GM18502 (cell line): Measurements from ENCODE around the gene LYPD3.
"Not testable (repeated sequence)": the region's sequence is repeated elsewhere in the genome, so short reads cannot be mapped to it uniquely, and the experiment has no call there.

Source experiments
- ATAC-seq: cut with Tn5 transposase; IDR thresholded peaks from one replicate; pipeline ENCODE4 v1.9.1; 2021; ENCODE audit warnings: mild to moderate bottlenecking; ENCODE audit not compliant: unreplicated experiment, poor library complexity

Gene LYPD3

DNA sequence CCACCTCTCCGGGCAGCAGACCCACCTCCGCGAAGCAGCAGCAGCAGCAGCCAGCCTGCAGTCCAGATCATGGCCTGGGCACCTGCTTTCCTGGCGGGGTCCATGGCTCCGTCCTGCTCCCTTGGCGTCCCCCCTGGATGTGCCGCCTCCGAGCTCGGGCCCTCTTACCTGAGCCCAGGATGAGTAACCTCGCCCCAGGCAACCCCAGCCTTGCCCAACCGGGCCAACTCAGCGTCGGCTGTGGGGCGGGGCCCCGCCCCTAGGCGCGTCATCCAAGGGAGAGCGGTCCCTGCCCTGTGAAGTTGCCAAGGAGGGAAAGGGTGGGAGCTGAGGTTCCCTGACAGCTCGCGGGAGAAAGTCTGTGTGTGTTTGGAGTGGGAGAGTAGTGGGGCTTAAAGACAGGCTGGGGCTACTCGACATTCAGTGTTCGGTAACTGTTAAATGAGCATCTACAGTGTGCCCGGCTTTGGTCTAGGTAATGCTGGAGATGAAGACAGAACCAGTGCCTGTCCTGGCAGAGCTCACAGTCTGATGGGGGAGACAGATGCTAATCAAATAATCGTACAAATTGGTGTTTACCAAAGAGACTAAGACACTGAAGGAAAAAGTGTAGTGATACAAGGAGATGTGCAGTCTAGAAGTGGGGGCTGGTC lies at the start of gene LYPD3:
LYPD3 (minus strand) TSS at position 141 of the 653 bp plus-strand sequence; CDS start at position 104, 37 bp downstream.
- no peak for ATAC-seq

DNA sequence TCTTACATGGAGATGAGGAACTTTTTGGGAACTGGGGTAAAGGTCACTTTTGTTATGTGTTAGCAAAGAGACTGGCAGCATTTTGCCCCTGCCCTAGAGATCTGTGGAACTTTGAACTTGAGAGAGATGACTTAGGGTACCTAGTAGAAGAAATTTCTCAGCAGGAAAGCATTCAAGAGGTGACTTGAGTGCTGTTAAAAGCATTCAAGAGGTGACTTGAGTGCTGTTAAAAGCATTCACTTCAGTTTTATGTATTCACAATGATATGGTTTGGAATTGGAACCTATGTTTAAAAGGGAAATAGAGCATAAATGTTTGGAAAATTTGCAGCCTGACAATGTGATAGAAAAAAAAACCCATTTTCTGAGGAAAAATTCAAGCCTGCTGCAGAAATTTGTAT lies 47.0 kb upstream of the LYPD3 start:
- not testable (repeated sequence) for ATAC-seq

DNA sequence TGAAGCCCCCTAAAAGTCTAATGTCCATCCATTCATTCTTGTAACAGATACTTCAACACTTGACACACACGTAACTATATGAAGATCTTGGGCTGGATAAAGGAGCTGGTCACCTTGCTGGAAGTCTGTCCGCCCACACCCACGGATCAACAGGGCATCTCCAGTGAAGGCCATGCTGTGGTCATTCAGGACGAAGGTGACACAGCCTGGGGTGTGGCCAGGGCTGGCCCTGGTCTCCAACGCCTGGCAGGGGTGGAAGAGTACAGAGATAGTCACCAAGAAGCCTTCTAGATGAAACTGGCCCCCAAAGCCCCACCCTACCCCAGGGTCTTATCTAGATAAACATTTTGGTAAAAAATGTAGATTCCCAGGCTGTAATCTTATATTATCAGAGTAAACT lies 45.9 kb upstream of the LYPD3 start:
- no peak for ATAC-seq

DNA sequence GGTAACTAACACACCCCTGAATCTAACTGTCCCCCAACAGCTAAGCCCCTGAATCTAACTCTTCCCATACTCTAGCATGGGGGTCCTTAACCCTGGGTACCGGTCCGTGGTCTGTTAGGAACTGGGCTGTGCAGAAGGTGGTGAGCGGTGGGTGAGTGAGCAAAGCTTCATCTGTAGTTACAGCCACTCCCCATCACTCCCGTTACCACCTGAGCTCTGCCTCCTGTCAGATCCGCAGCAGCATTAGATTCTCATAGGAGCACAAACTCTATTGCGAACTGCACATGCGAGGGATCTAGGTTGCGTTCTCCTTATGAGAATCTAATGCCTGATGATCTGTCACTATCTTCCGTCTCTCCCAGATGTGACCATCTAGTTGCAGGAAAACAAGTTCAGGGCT lies 45.3 kb upstream of the LYPD3 start:
- ATAC-seq: no peak

DNA sequence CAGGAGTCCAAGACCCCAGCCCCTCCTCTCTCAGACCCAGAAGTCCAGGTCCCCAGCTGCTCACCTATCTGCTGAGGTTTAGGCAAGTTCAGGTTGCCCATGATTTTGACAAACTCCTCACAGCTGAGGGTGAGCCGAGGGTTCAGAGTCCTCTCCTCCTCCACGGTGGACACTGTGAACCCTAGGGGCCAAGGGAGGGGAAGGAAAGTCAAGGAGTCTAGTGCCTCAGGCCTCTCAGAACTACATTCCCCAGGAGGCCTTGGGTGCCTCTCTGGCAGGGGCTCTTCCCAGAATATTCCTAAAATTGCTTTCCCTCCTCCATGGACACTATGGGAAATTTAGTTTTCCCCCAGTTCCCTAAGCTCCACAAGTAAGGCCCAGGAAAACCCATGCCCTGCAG lies 42.5 kb upstream of the LYPD3 start:
- no peak for ATAC-seq

DNA sequence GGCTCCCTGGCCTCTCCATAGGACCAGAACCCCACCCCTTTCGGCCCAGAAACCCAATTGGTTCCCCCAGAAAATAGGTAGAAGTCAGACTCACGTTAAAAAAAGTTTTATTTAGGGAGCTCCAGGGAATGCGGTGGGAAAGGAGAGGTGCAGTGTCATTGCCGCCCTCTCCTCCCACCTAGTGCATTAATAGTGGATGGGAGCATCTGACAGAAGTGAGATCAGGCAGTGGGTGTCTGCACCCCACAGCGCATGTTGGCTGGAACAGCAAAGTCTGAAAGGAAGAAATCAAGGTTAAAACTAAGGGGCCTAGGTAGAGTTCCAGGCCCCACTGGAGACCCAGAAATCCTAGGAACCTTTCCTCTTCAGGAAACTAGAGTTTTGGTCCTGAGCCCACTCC lies 41.2 kb upstream of the LYPD3 start:
- no peak for ATAC-seq

DNA sequence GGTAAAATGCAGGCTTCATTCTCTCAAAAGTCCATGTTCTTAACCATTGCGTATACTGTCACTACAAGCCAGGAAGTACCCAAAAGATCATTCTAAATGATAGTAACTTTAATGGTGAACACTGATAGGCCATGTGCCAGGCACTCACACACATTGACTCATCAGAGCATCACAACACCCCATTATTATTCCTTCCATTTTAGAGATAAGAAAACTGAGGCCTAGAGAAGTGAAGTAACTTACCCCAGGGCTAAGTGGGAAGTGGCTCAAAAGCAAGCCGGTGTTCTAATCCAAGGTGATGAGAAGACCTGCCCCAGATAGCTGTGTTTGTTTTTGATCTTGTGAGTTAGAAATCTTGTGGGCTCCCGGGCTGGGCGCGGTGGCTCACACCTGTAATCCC lies 40.5 kb upstream of the LYPD3 start:
- ATAC-seq: no peak

DNA sequence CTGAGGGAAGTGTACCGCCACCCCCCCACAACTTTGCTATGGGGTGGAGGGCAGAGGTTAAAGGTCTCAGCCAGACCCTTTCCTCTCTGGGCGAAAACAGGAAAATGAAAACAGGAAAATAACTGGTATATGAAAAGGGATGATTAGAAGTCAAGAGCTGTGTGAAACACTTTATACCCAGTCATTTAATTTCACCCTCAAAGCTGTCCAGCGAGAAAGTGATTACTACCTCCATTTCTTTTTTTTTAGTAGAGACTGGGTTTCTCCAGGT lies 39.7 kb upstream of the LYPD3 start:
- ATAC-seq: no peak

DNA sequence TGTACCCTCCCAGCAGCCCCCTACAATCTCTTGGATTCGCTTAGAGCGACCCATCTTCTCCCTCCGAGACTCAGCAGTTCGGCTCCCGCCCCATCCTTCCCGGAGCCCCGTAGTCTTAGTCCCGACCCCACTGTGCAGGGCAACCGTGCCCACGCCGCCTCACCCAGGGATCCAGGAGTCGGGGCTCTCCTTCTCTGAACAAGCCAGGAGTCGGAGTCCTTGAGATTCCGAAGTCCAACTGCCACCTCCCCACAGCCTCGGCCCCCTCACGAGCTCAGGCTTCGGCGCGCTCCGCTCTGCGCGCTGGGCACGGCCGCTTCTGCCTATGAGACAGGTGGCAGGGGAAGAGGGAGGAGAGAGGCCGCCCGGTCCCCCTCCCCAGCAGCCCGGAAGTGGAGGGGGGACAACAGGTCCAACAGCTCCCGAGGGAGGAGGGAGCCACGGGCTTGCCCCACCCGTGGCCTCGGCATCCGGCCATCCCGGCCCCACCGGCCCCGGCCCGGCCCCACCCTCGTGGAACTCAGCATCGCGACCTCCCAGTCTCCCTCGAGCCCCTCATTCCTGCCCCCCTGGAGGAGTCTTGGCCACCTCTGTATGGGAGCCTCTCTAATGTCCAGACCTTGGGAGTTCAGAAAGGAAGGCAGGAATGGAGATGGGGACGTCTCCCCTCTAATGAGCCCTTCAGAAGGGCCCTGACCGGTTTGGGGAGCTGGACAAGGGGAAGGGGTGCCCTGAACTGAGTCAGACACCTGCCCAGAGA lies 39.2 kb upstream of the LYPD3 start, which contains the start of gene PHLDB3:
PHLDB3 (minus strand) TSS at position 321 of the 760 bp plus-strand sequence. CDS start 628 bp downstream, outside the sequence.
- ATAC-seq: peak; percentile 17

DNA sequence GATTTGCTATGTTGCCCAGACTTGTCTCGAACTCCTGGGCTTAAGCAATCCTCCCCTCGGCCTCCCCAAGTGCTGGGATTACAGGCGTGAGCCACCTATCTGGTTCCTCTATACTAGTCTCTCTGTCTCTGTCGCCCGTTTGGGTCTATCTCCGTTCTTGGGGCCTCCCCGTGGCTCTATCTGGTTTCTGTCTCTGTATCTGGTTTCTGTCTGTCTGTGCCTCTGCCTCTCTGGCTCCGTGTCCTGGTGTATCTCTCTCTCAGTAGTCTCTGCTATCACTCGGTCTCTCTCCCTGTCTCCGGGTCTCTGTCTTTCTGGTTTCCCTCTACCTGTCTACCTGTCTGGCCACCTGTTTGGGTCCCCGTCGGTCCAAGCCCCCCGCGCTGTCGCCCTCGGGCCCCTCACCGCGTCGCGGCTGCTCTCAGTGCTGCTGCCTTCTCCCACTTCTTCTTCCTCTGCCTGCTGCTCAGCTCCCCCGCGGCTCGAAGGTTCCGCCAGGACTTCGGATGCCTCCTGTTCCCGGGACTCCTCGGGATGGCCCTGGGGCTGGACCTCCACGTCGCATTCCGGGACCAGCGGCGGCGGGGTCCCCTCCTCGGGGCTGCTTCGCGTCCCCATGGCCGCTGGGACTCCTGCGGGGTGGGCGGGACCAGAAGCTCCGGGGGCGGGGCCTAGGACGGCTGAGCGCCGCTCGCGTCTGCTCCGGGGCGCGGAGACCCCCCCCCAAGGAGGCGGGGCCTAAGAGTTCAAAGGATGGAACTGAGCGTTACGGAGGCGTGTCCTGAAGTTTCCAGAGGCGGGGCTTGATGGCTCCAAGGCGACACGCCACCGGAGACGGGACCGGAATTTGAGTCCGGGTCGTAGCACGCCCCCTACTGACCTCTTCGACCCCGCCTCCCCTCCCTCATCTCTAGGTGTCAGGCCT lies 38.4 kb upstream of the LYPD3 start:
- peak; percentile 91 for ATAC-seq

DNA sequence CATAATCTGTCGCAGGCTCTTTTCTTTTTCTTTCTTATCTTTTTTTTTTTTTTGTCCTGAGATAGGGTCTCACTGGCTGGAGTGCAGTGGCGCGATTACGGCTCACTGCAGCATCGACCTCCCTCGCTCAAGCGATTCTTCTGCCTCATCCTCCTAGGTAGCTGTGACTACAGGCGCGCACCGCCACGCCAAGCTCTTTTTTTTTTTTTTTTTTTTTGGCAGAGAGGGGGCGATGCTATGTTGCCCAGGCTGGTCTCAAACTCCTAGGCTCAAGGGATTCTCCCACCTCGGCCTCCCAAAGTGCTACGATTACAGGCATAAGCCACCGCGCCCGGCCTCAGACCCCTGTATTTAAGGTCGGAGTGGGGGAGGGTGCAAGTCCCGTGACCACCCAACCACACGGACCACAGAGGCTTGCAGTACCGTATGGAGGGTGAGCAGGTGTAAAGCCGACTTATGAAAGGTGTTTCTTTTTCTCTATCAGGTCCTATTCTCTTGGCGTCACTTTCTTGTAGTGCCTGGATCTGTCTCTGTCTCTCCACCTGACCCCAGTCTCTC lies 37.1 kb upstream of the LYPD3 start:
- ATAC-seq: no peak

DNA sequence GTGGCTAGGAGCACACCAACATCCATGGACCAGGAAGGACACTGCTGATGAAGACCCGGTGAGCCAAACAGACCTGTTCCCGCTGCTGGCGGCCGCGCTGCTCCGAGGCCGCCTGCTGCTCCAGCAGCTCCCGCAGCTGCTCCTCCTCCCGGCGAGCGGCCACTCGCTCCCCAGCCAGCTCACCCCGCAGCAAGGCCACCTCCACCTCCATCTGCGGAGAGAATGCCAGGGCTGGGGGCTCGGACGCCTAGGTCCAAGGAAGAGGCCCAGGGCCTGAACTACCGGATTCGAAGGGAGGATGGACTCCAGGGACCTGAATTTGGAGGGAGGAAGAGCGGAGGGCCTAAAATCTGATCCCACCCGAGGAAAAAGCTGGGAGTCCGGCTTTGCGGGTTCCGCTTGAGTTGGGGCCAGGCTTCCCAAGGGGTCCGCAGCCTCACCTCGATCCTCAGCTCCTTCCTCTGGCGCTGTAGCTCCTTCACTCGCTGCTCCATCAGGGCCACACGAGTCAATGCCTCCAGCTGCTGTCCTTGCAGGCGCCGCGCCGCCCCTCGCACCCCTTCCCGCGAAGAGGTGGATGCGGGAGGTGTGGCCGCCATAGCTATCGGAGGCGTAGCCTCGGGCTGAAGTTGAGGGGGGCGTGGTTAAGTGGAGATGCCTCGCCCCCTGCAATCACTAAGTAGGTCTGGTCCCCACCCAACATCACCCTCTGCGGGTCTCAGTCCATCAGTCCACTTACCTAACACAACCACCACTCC lies 36.4 kb upstream of the LYPD3 start:
- no peak for ATAC-seq

DNA sequence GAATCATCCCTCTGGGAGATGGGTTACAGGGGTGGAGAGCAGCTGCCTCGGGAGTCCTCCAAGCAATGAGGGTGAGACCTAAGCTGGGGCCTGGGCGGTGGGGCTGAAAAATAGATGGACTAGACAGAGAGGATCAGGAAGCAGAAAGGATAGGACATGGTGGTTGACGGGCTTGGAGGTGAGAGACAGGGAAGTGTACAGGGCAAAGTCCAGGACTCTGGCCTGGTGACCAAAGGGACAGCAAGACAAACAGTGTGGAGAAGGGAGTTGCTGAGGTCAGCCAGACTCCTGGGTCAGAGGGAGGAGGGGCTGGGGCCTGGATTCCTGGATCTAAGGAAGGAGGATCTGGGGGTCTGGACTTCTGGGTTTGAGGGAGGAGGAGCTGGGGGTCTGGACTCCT lies 33.6 kb upstream of the LYPD3 start:
- ATAC-seq: no peak

DNA sequence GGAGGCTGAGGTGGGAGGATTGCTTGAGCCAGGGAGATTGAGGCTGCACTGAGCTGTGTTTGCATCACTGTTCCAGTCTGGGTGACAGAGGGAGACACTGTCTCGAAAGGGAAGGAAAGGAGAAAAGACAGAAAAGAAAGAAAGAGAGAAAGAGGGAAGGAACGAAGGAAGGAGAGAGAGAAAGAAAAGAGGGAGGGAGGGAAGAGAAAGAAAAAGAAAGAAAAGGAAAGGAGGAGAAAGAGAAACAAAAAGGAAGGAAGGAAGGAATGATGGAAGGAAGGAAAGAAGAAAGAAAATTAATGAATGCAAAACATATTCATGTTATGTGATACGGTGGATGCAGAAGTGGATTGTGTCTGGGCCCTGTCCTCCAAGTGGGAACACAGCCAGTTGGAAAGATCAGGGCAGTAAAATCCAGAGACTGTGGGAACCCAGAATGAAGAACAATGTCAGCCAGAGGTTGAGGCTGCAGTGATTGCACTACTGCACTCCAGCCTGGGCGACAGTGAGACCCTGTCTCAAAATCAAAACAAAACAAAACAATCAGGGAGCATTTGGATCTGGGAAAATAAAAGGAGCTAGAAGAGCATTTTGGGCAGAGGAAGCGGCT lies 32.9 kb upstream of the LYPD3 start:
- ATAC-seq: no peak

DNA sequence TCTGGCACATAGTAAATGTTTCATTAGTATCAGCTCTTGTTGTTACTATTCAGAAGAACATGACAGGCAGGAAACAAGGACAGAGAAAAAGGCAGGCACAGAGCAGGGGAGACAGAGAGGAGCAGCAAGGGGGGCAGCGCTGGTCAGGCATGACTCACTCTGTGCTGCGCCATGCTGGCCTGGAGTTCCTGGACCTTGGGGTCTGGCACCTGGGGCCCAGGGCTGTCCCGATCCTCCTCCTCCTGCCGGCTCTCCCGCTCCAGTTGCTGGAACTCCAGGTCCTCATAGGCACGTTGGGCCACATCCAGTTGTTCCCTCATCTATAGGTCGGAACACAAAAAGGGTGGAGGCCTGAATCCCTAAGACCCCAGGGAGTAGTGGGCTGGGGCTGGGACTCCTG lies 31.6 kb upstream of the LYPD3 start:
- ATAC-seq: no peak

DNA sequence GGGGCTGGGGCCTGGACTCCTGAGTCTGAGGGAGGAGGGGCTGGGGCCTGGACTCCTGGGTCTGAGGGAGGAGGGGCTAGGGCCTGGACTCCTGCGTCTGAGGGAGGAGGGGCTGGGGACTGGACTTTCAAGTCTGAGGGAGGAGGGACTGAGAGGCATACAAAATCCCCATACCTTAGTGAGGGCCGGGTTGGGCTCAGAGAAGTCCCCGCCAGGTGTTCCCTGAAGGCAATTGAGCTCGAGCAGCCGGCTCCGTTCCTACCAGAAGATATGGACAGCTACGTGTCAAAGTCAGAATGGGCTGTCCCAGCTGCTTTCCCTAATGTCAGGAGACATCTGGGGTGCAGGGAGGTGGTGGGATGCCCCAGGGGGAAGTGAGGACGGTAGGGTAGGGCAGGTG lies 29.7 kb upstream of the LYPD3 start:
- ATAC-seq: no peak

DNA sequence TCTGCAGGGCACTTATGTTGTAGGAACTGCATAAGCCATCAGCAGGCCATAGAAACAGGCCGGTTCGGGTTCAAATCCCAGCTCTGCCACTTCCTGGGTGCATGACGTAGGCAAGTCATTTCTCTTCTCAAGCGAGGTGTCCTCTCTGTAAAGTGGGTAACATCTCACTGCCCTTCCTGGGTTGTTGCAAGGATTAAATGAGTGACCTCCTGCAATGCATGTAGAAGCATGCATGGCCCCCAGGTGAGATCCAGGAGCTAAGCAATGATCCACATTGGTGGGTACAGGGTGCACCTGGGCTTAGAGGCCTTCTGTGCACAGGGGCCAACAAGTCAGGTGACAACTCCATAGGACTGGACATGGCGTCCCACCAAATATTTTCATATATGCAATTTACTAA lies 25.4 kb upstream of the LYPD3 start:
- no peak for ATAC-seq

DNA sequence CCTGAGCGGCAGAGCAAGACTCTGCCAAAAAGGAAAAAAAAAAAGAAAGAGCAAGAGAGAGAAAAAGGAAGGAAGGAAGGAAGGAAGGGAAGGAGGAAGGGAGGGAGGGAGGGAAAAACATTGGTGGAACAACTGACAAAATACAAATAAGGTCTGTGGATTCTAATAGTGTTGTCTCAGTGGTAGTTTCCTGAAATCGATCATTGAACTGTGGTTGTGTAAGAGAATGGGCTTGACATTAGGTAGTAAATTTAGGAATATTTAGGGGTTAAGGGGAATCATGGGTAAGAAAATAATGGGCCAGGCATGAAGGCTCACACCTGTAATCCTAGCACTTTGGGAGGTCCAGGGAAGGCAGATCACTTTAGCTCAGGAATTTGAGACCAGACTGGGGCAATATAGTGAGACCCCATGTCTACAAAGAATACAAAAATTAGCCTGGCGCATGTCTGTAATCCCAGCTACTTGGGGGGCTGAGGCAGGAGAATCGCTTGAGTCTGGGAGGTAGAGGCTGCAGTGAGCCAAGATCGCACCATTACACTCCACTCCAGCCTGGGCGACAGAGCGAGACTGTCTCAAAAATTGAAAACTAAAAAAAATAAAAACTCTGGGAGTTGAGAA lies 24.7 kb upstream of the LYPD3 start:
- no peak for ATAC-seq

DNA sequence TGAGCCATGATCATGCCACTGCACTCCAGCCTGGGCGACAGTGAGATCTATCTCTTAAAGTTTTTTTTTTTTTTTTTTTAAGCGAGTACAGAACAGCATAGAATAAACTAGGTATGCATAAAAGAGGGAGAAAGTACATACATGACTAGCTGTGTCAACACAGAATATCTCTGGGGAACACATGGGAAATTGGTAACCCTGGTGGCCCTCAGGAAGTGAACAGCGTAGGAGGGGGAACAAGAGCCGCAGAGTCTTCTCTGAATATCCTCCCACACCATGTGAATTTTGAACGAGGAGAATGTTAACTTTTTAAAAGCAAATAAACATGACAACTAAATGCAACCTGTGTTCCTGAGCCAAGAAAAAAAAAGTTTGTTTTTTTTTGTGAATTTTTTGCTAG lies 23.9 kb upstream of the LYPD3 start:
- ATAC-seq: no peak
